ENCODE measurements around the gene SLC8A1.

DNA sequence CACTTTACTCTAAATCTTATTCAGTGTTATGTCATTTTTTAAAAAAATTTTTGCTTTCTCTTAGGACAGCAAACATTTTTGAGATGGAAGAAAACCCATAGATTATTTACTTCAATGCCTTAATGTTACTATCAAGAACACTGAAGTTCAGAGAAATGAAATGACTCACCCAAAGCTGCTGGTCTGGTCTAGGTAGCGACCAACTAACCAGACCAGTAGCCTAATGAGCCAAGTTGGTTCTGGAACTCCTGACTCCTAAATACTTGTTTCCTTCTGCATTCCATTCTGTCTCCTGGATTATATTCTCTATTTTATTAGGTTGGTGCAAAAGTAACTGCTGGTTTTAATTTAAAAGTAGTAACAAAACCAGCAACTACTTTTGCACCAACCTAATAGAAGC, 35.4 kb downstream of the SLC8A1 start:
- no peak for TF ChIP-seq CTCF (IDR thresholded peaks at IDR 0.05)
- no peak for TF ChIP-seq POLR2A (IDR thresholded peaks at IDR 0.05)

Data from Peyer's patch (tissue), 4 donors.